Smooth muscle cell of the brain vasculature (primary cell): ENCODE results near the gene MCCC1.
A peak's percentile ranks its signal among the peaks of the same experiment; 100 is the strongest.
"Not testable (repeated sequence)": the region's sequence is repeated elsewhere in the genome, so short reads cannot be mapped to it uniquely, and the experiment has no call there.

ENCODE experiments used
- DNase-seq: peaks from one replicate; pipeline ENCODE4 v3.0.0-alpha.2; 2012; ENCODE audit warnings: low read depth, low spot score

MCCC1 gene

DNA sequence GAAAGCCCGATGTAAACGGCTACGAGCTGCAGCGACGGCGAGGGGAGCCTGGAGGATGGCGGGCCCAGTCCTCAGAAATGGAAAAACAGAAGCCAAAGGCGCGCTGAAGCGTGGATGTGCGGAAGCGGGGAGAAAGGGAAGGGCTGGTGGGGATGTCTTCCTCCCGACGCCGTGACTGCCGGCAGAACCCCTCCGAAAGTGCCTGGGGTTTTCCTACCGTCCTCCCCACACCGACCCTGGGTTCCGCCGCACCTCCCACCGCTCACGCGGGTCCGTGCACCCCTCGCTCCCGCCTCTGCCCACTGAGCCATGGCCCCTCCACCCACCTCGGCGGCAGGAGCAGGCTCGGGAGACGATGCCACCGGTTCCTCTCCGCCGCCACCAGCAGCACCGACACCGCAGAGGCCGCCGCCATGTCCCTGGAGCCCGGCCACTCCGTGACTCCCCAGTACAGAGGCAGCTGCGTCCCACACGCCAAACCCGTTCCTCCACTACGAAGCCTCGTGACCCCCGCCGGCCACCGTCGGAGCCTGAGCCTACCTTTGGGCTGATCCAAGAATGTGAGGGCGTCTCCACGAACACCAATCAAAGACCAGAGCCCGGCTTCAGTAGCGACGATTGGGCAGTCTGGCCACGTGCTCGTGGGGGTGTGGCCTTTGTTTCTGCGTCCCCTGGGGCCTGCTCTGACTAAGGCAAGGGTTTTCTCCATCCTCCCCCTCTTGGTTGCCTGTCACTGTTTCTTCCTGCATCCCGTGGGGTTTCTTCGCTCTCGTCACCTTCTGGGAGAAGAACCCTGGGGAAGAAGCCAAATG is at the start of gene MCCC1:
Gene MCCC1, minus strand, starts transcription at position 471 of the 812 bp plus-strand sequence. Its CDS starts 56 bp downstream, at position 415.
- peak; percentile 95 for DNase-seq

DNA sequence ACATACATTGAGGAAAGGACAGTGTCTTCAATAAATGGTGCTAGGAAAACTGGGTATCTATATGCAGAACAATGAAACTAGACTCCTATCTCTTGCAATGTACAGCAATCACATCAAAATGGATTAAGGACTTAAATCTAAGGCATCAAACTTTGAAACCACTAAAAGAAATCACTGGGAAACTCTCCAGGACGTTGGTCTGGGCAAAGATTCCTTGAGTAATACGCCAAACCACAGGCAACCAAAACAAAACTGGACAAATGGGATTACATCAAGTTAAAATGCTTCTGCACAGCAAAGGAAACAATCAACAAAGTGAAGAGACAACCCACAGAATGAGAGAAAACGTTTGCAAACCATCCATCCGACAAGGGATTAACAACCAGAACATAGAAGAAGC is 48.8 kb upstream of the MCCC1 start:
- DNase-seq = peak; percentile 23

DNA sequence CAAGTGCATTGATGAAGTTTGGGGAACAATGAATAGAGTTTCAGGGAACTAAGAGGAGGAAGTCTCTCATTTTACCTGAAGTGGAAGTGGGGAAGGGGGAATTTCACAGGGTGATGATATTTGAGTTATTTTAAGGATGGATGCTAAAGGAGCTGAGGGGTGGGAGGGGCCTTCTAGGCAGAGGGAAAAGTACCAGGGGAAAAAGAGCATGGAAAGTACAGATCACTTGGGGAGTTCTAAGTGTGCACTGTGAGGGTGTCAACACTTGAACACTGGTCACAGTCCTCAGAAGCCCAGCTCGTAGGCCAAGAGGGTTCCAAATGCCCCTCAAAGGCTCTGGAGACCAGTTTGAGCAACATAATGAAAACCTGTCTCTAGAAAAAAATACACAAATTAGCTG is 45.1 kb upstream of the MCCC1 start:
- no peak for DNase-seq

DNA sequence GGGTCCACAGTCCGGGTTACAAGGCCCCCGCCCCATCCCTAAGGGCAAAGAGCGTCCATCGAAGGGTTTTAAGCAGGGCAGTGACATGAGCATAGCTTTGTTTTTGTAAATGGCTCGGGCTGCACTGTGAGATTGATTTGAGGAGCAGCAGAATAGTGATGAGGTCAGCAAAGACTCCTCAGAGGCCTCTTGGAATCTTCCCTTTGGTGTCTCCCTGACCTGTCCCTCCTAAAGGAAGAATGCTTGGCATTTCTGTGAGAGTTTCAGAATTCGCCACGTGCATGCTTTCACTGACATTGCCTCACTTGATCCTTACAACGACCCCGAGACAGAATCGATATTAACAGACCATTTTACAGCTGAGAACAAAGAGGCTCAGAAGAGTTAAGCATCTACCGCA is 42.9 kb upstream of the MCCC1 start:
- no peak for DNase-seq

GRCh38 chr3:183134844-183135243 is 35.5 kb upstream of the MCCC1 start:
- no peak for DNase-seq

GRCh38 chr3:183132409-183132808 is 33.1 kb upstream of the MCCC1 start:
- DNase-seq = no peak

DNA sequence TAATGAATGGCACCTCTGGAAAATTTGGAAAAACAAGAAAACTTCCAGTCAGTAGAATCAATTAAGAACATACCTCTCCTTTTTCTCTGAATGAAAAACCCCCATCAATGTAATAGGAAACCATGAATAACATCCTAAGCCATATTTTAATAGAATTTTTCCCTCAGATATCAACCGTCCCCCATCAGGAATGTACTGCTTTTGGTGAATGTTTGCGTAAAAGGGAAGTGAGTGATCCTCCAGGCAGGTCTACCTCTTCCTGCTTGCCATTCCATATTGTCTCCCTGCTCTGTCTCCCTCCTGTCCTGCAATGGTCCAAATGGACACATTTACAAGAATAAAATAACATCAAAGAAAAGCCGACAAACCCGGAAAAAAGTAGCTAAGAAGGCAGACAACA is 32.4 kb upstream of the MCCC1 start:
- DNase-seq = no peak

DNA sequence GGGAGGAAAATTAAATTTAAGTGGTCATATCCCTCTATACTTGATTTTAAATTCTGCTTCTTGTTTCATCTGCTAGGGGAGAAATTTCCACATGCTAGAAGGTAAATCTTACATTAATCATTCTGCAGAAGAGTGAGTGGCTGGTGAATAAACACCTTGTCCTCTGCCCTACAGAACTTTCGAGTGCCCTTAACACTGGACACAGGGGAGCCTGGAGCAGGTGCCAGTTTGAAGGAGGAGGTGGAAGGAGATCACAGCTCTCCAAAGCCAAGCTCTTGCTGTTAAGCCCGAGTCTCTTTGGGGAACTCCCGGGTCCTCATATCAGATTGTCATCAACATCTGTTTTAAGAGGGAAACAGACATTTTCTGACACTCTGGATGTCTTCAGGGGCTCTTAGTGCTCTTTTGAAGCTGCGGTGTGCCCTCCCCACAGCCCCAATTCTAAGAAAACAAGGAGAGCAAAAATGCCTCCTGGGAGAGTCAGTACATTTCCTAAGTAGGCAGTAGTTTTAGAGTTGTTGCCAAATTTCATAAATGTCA is 32.0 kb upstream of the MCCC1 start:
- DNase-seq = no peak

- DNase-seq = no peak
Observed at GRCh38 chr3:183129243-183129642, 29.9 kb upstream of the MCCC1 start.

- DNase-seq = no peak
Observed at GRCh38 chr3:183128709-183129108, 29.4 kb upstream of the MCCC1 start.

DNA sequence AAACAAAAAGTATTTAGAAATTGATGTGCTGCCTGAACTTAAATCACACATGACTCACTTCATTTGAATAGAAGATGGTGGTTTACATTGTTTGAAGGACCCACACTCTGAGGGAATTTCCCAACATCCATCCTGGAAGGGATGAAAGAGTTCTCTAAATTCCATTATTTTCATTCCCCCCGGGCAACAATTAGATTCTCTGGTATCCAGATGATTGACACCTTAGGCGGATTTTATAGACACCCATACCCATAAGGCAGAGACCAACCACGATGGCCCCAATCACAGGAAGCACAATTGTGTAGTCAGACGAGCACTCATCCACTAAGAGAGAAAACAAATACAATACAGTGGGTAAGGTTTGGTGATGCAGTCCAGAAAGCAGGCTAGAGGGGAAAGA is 24.6 kb upstream of the MCCC1 start:
- no peak for DNase-seq

DNA sequence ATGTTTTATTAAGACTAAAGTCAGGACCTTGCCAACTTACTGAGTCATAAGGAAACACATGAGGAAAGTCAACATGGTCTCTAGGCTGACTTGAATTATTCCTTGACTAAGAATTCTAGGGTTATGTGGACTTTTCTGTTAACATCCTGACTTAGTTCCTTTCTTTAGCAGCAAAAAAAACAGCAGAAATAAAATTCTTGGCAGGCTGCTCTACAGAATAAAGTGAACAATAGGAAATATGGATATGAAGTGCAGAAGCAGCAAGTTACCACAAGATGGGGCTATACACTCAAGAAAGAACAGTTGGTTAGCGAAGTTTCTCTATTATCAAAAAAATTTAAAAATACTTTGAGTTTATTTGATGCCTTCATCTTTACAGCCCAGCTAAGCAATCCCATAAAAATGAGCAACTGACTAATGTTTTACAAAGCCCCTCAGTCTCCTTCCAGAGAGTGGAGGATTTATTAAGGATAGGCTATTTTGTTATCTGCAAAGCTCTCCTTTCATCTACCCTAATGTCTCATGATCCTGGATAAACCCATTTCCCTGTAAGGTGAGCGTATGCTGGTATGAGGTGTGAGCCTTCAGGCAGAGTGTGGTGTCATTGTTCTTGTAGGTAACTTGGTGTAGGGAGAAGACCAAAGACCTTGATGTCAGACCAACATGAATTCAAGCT is 23.1 kb upstream of the MCCC1 start:
- DNase-seq = peak; percentile 28

DNA sequence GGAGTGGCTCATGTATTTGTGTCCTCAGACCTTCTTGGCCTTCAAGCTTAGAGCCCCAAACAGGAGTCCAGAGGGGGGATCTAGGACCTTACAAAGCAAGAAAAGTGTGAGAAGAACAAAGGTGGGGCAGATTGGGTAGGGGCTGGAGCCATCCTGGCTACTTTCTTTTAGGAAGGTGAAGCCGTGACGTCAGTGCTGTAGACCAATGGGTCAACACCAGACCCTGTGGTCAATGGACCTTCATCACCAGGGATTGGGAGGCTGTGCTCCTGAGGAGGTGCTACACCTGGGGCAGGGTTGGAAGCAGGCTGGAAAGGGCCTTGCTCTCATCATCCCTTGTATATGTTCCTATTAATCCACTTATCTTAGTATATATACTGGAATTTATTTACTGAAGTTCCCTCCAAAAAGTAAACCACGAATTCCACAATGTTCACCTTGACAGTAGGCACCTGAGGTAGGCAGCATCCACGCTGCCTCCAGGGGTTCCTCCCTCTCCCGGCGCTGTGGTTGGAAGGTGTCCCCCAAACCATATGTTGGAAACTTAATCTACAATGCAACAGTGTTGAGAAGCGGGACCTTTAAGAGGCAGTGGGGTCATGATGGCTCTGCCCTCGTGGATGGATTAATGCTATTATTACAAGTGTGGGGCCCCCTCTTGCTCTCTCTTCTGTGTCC is 21.4 kb upstream of the MCCC1 start:
- DNase-seq = no peak

- no peak for DNase-seq
Observed at GRCh38 chr3:183117056-183117455, 17.8 kb upstream of the MCCC1 start.

- no peak for DNase-seq
Observed at GRCh38 chr3:183116025-183116614, 16.8 kb upstream of the MCCC1 start.

DNA sequence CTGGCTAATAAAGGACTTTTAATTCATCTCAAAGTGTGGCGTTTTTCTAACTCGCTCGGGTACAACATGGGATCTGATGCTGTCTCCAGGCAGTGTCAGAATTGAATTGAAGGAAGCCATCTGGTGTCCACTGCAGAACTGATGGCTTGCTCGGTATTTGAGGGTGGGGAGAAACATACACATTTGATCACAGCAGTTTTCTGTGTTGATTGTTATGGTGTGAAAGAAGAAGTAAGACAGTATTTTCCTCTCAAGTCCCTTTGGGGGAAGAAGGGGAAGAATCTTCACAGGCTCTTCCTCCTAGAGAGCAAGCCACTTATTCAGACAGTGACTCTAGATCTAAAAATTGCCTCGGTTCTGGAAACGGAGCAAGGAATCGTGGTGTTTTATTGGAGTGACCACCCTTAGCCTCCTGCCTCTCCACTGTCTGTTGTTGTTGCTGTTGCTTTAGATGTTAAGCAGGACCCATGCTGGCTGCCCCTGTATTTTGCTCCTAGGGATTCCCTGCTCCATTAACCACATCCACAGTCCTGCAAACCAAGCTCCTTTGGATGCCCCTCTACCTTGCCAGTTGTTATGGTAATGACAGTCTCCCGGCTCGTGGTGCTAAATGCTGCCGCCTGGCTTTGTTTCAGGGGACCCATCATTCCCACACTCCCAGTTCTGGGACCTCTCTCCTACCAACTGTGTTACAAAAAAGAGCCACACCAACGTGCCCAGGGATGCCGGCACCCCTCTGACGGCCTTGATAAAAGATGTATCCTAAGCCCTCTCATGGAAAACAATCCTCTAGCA is 15.3 kb upstream of the MCCC1 start:
- no peak for DNase-seq

DNA sequence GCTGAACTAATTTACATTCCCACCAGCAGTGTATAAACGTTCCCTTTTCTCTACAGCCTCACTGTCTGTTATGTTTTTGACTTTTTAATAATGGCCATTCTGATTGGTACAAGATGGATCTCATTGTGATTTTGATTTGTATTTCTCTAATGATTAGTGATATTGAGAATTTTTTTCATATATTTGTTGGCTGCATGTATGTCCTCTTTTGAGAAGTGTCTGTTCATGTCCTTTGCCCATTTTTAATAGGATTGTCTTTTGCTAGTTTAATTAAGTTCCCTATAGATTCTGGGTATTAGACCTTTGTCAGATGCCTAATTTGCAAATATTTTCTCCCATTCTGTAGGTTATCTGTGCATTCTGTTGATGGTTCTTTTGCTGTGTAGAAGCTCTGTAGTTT is 10.6 kb upstream of the MCCC1 start:
- DNase-seq = not testable (repeated sequence)

GRCh38 chr3:183108470-183108869 is 9.2 kb upstream of the MCCC1 start:
- DNase-seq = no peak

DNA sequence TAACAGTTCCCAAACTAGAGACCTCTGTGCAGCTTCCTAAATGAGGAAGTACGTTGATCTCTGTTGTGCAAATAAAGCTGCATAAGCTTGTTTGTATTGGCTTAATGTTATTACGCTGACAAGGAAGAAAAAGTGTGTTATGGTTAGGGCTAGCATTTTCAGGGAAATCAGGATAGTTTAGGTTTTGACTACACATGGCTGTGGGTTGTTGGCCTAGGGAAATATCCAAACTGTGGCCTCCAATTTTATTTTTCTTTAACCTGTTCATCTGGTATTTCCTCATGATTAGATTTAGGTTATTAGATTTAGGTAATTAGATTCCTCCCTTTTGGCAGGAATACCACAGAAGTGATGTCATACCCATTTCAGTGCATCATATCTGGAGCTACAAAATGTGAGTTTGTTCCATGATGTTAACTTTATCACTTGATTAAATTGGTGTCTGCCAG is 8.7 kb upstream of the MCCC1 start:
- no peak for DNase-seq

DNA sequence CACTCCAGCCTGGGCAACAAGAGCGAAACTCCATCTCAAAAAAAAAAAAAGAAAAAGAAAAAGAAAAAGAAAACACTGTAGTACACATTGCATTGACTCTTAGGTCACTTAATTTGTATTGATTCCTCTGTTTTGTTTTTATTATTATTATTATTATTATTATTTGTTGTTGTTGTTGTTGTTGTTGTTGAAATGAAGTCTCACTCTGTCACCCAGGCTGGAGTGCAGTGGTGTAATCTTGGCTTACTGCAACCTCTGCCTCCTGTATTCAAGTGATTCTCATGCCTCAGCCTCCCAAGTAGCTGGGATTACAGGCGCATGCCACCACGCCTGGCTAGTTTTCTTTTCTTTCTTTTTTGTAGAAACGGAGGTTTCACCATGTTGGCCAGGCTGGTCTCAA is 8.1 kb upstream of the MCCC1 start:
- not testable (repeated sequence) for DNase-seq

- DNase-seq = no peak
Observed at GRCh38 chr3:183106635-183107034, 7.3 kb upstream of the MCCC1 start.
